ENCODE results near the gene PHACTR3.

GRCh38 chr20:59608871-59609270, 4.5 kb downstream of the PHACTR3 start:
- TF ChIP-seq, protein P1, sequence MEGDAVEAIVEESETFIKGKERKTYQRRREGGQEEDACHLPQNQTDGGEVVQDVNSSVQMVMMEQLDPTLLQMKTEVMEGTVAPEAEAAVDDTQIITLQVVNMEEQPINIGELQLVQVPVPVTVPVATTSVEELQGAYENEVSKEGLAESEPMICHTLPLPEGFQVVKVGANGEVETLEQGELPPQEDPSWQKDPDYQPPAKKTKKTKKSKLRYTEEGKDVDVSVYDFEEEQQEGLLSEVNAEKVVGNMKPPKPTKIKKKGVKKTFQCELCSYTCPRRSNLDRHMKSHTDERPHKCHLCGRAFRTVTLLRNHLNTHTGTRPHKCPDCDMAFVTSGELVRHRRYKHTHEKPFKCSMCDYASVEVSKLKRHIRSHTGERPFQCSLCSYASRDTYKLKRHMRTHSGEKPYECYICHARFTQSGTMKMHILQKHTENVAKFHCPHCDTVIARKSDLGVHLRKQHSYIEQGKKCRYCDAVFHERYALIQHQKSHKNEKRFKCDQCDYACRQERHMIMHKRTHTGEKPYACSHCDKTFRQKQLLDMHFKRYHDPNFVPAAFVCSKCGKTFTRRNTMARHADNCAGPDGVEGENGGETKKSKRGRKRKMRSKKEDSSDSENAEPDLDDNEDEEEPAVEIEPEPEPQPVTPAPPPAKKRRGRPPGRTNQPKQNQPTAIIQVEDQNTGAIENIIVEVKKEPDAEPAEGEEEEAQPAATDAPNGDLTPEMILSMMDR (IDR thresholded peaks at IDR 0.05 in 8 of 11, conservative IDR thresholded peaks at IDR 0.05 in 3 of 11), result no peak
- no peak for TF ChIP-seq POLR2AphosphoS5 (IDR thresholded peaks at IDR 0.05)

All from spleen (tissue), 7 donors.